ENCODE measurements around the gene KIF26A.

DNA sequence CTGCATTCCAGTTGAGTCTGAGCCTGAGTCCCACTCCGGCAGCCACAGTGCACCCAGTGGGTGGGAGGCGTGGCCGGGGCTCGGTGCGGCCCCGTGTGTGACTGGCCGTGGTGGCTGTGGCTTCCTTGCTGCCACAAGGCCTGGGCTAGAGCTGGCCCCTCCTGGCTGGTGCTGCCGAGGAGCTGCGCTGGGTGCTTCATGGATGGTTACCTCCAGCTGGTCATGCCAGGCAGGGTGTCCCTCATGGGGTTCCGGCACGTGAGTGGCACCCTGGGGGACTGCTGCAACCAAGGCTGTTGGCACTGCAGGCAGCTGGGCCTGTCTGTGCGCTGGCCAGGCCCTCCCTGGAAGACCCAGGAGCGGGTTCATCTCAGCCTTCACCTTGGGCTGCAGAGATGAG, 62.7 kb downstream of the KIF26A start:
- TF ChIP-seq CTCF (IDR thresholded peaks at IDR 0.05) (no peak), PBX3 (IDR thresholded peaks at IDR 0.05) (no peak), RCOR1 (IDR thresholded peaks at IDR 0.05; ENCODE audit: low read length) (no peak), EZH2phosphoT487 (IDR thresholded peaks at IDR 0.05; ENCODE audit: borderline replicate concordance, low read depth) (no peak), EP300 (IDR thresholded peaks at IDR 0.05; ENCODE audit: borderline replicate concordance in 1 of 2, low read depth in 1 of 2, low read length in 1 of 2) (no peak), MAX (IDR thresholded peaks at IDR 0.05; ENCODE audit: low read depth) (no peak), YY1 (IDR thresholded peaks at IDR 0.05; ENCODE audit: low read depth) (no peak), RAD21 (IDR thresholded peaks at IDR 0.05; ENCODE audit: low read length) (no peak), GABPA (IDR thresholded peaks at IDR 0.05; ENCODE audit: low read depth) (no peak), MEF2A (IDR thresholded peaks at IDR 0.05; ENCODE audit: borderline replicate concordance, low read depth) (no peak), TEAD4 (IDR thresholded peaks at IDR 0.05; ENCODE audit: borderline replicate concordance, insufficient read depth) (no peak), ELF1 (IDR thresholded peaks at IDR 0.05) (no peak)
- TF ChIP-seq, protein P1, sequence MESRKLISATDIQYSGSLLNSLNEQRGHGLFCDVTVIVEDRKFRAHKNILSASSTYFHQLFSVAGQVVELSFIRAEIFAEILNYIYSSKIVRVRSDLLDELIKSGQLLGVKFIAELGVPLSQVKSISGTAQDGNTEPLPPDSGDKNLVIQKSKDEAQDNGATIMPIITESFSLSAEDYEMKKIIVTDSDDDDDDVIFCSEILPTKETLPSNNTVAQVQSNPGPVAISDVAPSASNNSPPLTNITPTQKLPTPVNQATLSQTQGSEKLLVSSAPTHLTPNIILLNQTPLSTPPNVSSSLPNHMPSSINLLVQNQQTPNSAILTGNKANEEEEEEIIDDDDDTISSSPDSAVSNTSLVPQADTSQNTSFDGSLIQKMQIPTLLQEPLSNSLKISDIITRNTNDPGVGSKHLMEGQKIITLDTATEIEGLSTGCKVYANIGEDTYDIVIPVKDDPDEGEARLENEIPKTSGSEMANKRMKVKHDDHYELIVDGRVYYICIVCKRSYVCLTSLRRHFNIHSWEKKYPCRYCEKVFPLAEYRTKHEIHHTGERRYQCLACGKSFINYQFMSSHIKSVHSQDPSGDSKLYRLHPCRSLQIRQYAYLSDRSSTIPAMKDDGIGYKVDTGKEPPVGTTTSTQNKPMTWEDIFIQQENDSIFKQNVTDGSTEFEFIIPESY (IDR thresholded peaks at IDR 0.05; ENCODE audit: borderline replicate concordance, low read depth), result no peak

All from SK-N-SH (cell line).